ENCODE results near the gene PKN1. TPM values are rescaled to one million over a fixed set of nuclear protein-coding genes. Genes with fewer than 3 reads are reported as not detected.

Gene PKN1
- total and polyA plus RNA-seq, 10 of the 15 experiments (the other 5 are each of a cell fraction or from before 2014, with no cell fraction given) = 1.0 to 189 (median 52.7) TPM

DNA sequence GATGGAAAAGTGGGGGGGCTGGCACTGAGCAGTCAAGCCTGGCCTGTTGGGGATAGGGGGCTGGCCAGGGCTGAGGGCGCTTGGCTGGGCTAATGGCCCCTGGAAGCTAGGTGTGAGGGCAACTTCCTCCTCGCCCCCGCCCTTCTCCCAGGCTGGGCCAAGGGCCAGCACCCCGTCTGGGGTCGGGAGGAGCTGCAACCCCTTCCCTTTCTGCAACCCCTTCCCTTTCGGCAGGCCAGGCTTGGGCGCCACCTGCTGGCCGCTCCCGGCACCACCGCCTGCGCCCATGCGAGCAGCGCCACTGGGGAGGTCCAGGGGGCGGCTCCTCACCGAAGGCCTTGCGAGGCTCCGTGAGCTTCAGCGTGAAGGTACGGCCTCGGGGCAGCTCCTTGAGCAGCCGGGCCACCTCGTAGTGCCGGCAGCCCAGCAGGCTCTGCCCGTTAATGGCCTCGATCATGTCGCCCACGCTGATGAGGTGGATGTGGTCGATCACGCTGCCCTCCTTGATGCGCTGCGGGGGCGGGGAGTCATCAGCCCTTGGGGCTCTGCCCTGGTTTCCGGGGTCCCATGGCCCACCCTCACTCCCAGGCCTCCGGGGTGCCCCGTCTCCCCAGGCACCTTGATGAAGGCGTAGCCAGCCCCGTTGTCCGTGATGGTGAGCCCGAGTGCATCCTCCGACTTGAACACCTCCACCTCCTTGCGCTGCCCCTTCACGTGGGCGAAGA, 47.0 kb downstream of the PKN1 start:
- no peak overlapping the region for H2AFZ ChIP-seq (ENCODE audit: control insufficient read depth, low read depth, low read length)
- no peaks in the 10 kb centered on the region; the same call in 1 of the 2 replicates for H3K4me1 ChIP-seq (ENCODE audit: control insufficient read depth, insufficient read depth, low read length)
- TF ChIP-seq NBN (IDR thresholded peaks at IDR 0.05) (no peak), YBX1 (IDR thresholded peaks at IDR 0.05) (no peak), KLF5 (IDR thresholded peaks at IDR 0.05; ENCODE audit: partially characterized antibody) (no peak), ZSCAN29 (IDR thresholded peaks at IDR 0.05) (no peak), CBX3 (IDR thresholded peaks at IDR 0.05; ENCODE audit: borderline replicate concordance, low read depth) (no peak), POLR2A (IDR thresholded peaks at IDR 0.05; ENCODE audit: low read depth, low read length) (no peak), HDAC6 (IDR thresholded peaks at IDR 0.05; ENCODE audit: unreplicated experiment) (no peak), BMI1 (IDR thresholded peaks at IDR 0.05; ENCODE audit: borderline replicate concordance) (no peak), RBBP5 (conservative IDR thresholded peaks at IDR 0.05) (no peak), IKZF1 (conservative IDR thresholded peaks at IDR 0.05) (0 out of 2 replicates have a peak, but pooled peaks have one; percentile 23), HDGF (IDR thresholded peaks at IDR 0.05) (peak; percentile 57; the same call in 1 of the 2 replicates), YY1 (IDR thresholded peaks at IDR 0.05; ENCODE audit: low read depth, low read length) (peak; percentile 50; the same call in 1 of the 2 replicates), DPF2 (IDR thresholded peaks at IDR 0.05) (peak; percentile 65; the same call in 1 of the 2 replicates), BACH1 (IDR thresholded peaks at IDR 0.05; ENCODE audit: borderline replicate concordance) (0 out of 2 replicates have a peak, but pooled peaks have one; percentile 29), SMC3 (IDR thresholded peaks at IDR 0.05; ENCODE audit: borderline replicate concordance, low read length) (peak; percentile 57), MEF2B (IDR thresholded peaks at IDR 0.05; ENCODE audit: partially characterized antibody, poor library complexity, severe bottlenecking) (no peak), BCL11A (IDR thresholded peaks at IDR 0.05; ENCODE audit: low read depth, low read length) (no peak), POLR2AphosphoS5 (IDR thresholded peaks at IDR 0.05; ENCODE audit: low read length) (no peak), SIN3A (IDR thresholded peaks at IDR 0.05; ENCODE audit: low read depth, low read length) (no peak), RAD21 (IDR thresholded peaks at IDR 0.05; ENCODE audit: insufficient read depth, low read depth, low read length) (peak; percentile 53), FOXM1 (IDR thresholded peaks at IDR 0.05; ENCODE audit: low read depth, low read length) (no peak), RUNX3 (IDR thresholded peaks at IDR 0.05; ENCODE audit: low read length) (no peak), ETV6 (conservative IDR thresholded peaks at IDR 0.05 in 1 of 2, IDR thresholded peaks at IDR 0.05 in 1 of 2; ENCODE audit: borderline replicate concordance in 1 of 2, low read depth in 1 of 2) (no peak)
- TF ChIP-seq, protein P1, sequence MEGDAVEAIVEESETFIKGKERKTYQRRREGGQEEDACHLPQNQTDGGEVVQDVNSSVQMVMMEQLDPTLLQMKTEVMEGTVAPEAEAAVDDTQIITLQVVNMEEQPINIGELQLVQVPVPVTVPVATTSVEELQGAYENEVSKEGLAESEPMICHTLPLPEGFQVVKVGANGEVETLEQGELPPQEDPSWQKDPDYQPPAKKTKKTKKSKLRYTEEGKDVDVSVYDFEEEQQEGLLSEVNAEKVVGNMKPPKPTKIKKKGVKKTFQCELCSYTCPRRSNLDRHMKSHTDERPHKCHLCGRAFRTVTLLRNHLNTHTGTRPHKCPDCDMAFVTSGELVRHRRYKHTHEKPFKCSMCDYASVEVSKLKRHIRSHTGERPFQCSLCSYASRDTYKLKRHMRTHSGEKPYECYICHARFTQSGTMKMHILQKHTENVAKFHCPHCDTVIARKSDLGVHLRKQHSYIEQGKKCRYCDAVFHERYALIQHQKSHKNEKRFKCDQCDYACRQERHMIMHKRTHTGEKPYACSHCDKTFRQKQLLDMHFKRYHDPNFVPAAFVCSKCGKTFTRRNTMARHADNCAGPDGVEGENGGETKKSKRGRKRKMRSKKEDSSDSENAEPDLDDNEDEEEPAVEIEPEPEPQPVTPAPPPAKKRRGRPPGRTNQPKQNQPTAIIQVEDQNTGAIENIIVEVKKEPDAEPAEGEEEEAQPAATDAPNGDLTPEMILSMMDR (IDR thresholded peaks at IDR 0.05 in 2 of 3, conservative IDR thresholded peaks at IDR 0.05 in 1 of 3; ENCODE audit: control insufficient read depth in 2 of 3, extremely low read depth in 1 of 3, insufficient read depth in 1 of 3, low read depth in 3 of 3, low read length in 3 of 3) = peak; percentile 86 to 96 (median 86)
- ChIA-PET POLR2A (interaction anchor here (1.1 kb wide), 1 partner anchor 124 kb away, joined by 3 read pairs; no protein-coding TSS in a partner anchor), SMC1A (ENCODE audit: uncharacterized antibody, unreplicated experiment) (interaction anchor here (0.7 to 2.3 kb wide), 3 partner anchors 9 to 116 kb away, joined by 3 to 10 read pairs (median 6); no protein-coding TSS in a partner anchor), RAD21 (ENCODE audit: unreplicated experiment) (interaction anchor here (0.6 to 2.2 kb wide), 4 partner anchors 40 to 343 kb away, joined by 3 to 7 read pairs (median 4); partner anchors contain the start of gene ASF1B), CTCF (interaction anchor here (0.7 to 5.1 kb wide), 29 partner anchors 8 to 600 kb away, joined by 3 to 42 read pairs (median 6); partner anchors contain the start of genes ASF1B, DDX39A, GIPC1 and PKN1)
- BruUV-seq (replicated peaks) = no TSS peak
- H4K20me1 ChIP-seq (ENCODE audit: control insufficient read depth, insufficient read depth) = no peaks in the 10 kb centered on the region; the same call in 1 of the 2 replicates
- no peak for DNase-seq (ENCODE audit: low read depth, low spot score)
- no peak overlapping the region for H3K9ac ChIP-seq (ENCODE audit: control insufficient read depth, insufficient read depth, low read length)
- no peak overlapping the region for H3K27ac ChIP-seq (ENCODE audit: control insufficient read depth, insufficient read depth)
- WGBS (ENCODE audit: insufficient coverage, insufficient replicate concordance, low lambda C conversion rate, missing lambda C conversion rate) = 25% methylated on average over 43 of the region's 43 CpGs
- no peaks in the 10 kb centered on the region for H3K79me2 ChIP-seq (ENCODE audit: control insufficient read depth, insufficient read depth, low read length)
- H3K36me3 ChIP-seq (ENCODE audit: control insufficient read depth in 2 of 2, insufficient read depth in 2 of 2, low read length in 1 of 2) = no peaks in the 10 kb centered on the region; a peak in 1 of 4 replicates
- intact Hi-C loops (cut with micrococcal nuclease; ENCODE audit: unreplicated experiment) (loop anchor here (2.0 to 10.0 kb wide), 4 partner anchors 47 to 343 kb away; partner anchors contain the start of genes ADGRL1, ASF1B and PKN1), in situ Hi-C loops (cut with MboI) (no loop called here)
- no peaks in the 10 kb centered on the region for H3K9me3 ChIP-seq (replicated peaks; ENCODE audit: control insufficient read depth, insufficient read depth, low read length)
- H3K4me2 ChIP-seq (ENCODE audit: control insufficient read depth, insufficient read depth) = no peak overlapping the region; the same call in 1 of the 2 replicates
- no peak overlapping the region for H3K4me3 ChIP-seq
- peak; percentile 92 for ATAC-seq
- H3K27me3 ChIP-seq (replicated peaks in 1 of 2; ENCODE audit: control insufficient read depth in 2 of 2, insufficient read depth in 2 of 2, low read length in 1 of 2) = no peaks in the 10 kb centered on the region
- FAIRE-seq = peak; percentile 59

All from GM12878 (cell line).